Lung (tissue), 12 donors: ENCODE measurements around the gene RADIL. TPM values are rescaled to one million over a fixed set of nuclear protein-coding genes. Genes with fewer than 3 reads are reported as not detected.

Experiments
- ATAC-seq: fragments of 200-7000 bp; cut with Tn5 transposase; one replicate; pipeline ENCODE4 v1.9.1; 2020; ENCODE audit warnings: moderate number of reproducible peaks; ENCODE audit not compliant: insufficient read depth, low FRiP score
- DNase-seq, 3 donors: peaks; one replicate each; pipeline ENCODE4 v3.0.0-alpha.2; 2013 to 2017
- H3K27ac ChIP-seq, 2 donors: one replicate each; pipeline ENCODE4 v1.5.1; 2013; ENCODE audit warnings: mild to moderate bottlenecking in 2 of 2, moderate library complexity in 2 of 2, control low read depth in 1 of 2, inconsistent platforms in 1 of 2, low read depth in 1 of 2, low read length in 1 of 2
- H3K27me3 ChIP-seq, 3 donors: one replicate each; pipeline ENCODE4 v1.5.1; 2013; ENCODE audit warnings: low read length in 2 of 3; ENCODE audit not compliant: control insufficient read depth in 3 of 3, insufficient read depth in 3 of 3
- H3K36me3 ChIP-seq, 4 donors: one replicate each; pipeline ENCODE4 v1.5.1; 2013; ENCODE audit warnings: low read length in 4 of 4, mild to moderate bottlenecking in 1 of 4, moderate library complexity in 1 of 4; ENCODE audit not compliant: control insufficient read depth in 4 of 4, insufficient read depth in 4 of 4
- H3K4me1 ChIP-seq, 5 donors: one replicate each; pipeline ENCODE4 v1.5.1; 2013; ENCODE audit warnings: low read length in 5 of 5, mild to moderate bottlenecking in 2 of 5, moderate library complexity in 1 of 5; ENCODE audit not compliant: control insufficient read depth in 5 of 5, insufficient read depth in 5 of 5
- H3K4me3 ChIP-seq: one replicate; pipeline ENCODE4 v1.5.1; 2013; ENCODE audit warnings: mild to moderate bottlenecking, control low read depth, moderate library complexity
- H3K9ac ChIP-seq, 2 donors: one replicate each; pipeline ENCODE4 v1.5.1; 2013; ENCODE audit warnings: low read length in 2 of 2, control low read depth in 1 of 2; ENCODE audit not compliant: insufficient read depth in 1 of 2
- H3K9me3 ChIP-seq, 4 donors: one replicate each; pipeline ENCODE4 v1.5.1; 2013; ENCODE audit warnings: low read length in 3 of 4, mild to moderate bottlenecking in 1 of 4, moderate library complexity in 1 of 4; ENCODE audit not compliant: control insufficient read depth in 4 of 4, insufficient read depth in 3 of 4
- CTCF ChIP-seq: IDR thresholded peaks from 2 replicates; pipeline ENCODE4 v1.5.1; 2012; ENCODE audit warnings: mild to moderate bottlenecking; ENCODE audit errors: control extremely low read depth, extremely low read depth
- WGBS, 2 donors: extraction: QIAGEN DNeasy Blood & Tissue Kit; methylation state at CpG; one replicate each; pipeline ENCODE4 v1.1.7; 2013; 5-methylcytosine and 5-hydroxymethylcytosine counted together
- polyA plus RNA-seq, 2 donors: library from polyadenylated mRNA; stranded (reverse); fragments of 200-250 nt; gene quantifications; one replicate each; pipeline ENCODE4 v1.2.1, GENCODE V29; 2013
- total RNA-seq, 2 donors: library from RNA; depleted of rRNA in 1 of 2; stranded (reverse); fragments of >200 nt in 1 of 2; gene quantifications; one replicate each; pipeline ENCODE4 v1.2.1, GENCODE V29; 2014 to 2021
- donor health status: control.
- donor health status: control.
- donor health status: Bipolar disorder and iron deficiency.
- donor health status: healthy.
- donor health status: DM: yes; HTN: yes; CAD: no.

Gene RADIL
- total and polyA plus RNA-seq, 4 donors: 3.7 to 9.3 (median 6.3) TPM

- ATAC-seq (no peak), DNase-seq (peak in 1 of 3 donors; percentile 10)
- H3K27me3 ChIP-seq: no peaks in the 10 kb centered on the region
- no peaks in the 10 kb centered on the region for H3K4me1 ChIP-seq
- TF ChIP-seq CTCF: no peak
- H3K9me3 ChIP-seq: no peaks in the 10 kb centered on the region
- peaks cover 0 to 9% (median 4%) of the 10 kb centered on the region in 4 donors for H3K36me3 ChIP-seq
- 89 to 94% methylated on average over 17 of the region's 17 CpGs for WGBS, 2 donors
- H3K27ac ChIP-seq: no peak overlapping the region
- H3K4me3 ChIP-seq: no peak overlapping the region
- no peak overlapping the region for H3K9ac ChIP-seq
These were observed 54.7 kb downstream of the RADIL start for GRCh38 chr7:4828720-4829383.

GRCh38 chr7:4825081-4825480, 58.4 kb downstream of the RADIL start:
- Histone ChIP-seq H3K9me3 (peaks cover 0 to 1% (median 0%) of the 10 kb centered on the region in 4 donors), H3K36me3 (peaks cover 0 to 9% (median 3%) of the 10 kb centered on the region in 4 donors), H3K4me3 (no peak overlapping the region), H3K27me3 (no peaks in the 10 kb centered on the region), H3K9ac (no peak overlapping the region), H3K27ac (no peak overlapping the region), H3K4me1 (peaks cover 0 to 14% (median 2%) of the 10 kb centered on the region in 5 donors)
- 82 to 95% methylated on average over 13 to 15 of the region's 15 CpGs for WGBS, 2 donors
- ATAC-seq: no peak
- DNase-seq: peak in 1 of 3 donors; percentile 13
- no peak for TF ChIP-seq CTCF

GRCh38 chr7:4824120-4824775, 59.3 kb downstream of the RADIL start:
- no peak for TF ChIP-seq CTCF
- peaks cover 0 to 17% (median 2%) of the 10 kb centered on the region in 5 donors for H3K4me1 ChIP-seq
- no peak for ATAC-seq
- H3K27ac ChIP-seq: no peak overlapping the region
- H3K27me3 ChIP-seq: no peaks in the 10 kb centered on the region
- no peak overlapping the region for H3K9ac ChIP-seq
- WGBS, 2 donors: 83 to 94% methylated on average over 20 of the region's 20 CpGs
- H3K4me3 ChIP-seq: no peak overlapping the region
- H3K36me3 ChIP-seq: peaks cover 0 to 3% (median 1%) of the 10 kb centered on the region in 4 donors
- peak in 1 of 3 donors; percentile 13 for DNase-seq
- H3K9me3 ChIP-seq: peaks cover 0 to 1% (median 0%) of the 10 kb centered on the region in 4 donors
